ENCODE measurements around the gene MNX1.

DNA sequence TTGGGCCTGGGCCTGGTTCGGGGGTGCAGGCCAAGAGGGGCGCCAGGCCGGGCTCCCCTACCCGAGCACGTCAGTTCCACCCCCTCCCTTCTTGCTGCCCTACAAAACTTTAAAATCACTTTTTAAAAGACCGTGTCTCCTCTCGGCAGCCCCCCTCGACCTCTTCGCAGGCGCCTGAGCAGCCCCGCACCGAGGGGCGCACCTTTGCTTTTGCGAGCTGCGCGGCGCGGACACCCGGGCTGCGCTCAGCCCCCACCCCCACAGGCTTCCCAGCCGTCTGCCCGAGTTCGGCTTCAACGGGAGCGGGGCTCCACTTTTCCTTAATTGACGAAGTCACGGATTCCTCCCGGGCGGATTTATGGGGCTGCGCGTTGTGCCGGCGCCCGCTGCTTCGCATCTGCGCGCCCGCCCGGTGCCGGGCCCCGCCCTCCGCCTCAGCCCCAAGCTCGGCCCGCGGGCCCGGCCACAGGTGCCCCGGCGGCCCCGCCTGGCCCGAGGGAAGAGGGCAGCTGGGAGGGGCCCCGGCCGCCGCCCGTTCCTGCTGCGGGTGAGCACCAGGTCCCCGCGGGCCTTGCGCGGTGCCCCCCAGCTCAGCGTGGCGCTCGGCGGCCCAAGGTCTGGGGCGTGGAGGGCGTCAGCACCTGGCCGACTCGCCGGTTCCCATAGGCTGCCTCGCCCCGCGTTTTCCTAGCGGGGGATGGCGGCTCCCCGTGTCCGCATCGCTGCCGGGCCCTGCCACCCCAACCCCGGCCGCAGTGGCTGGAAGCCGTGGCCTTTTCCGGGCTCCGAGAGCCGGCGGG is 10.8 kb upstream of the MNX1 start:
- TF ChIP-seq, protein P1, sequence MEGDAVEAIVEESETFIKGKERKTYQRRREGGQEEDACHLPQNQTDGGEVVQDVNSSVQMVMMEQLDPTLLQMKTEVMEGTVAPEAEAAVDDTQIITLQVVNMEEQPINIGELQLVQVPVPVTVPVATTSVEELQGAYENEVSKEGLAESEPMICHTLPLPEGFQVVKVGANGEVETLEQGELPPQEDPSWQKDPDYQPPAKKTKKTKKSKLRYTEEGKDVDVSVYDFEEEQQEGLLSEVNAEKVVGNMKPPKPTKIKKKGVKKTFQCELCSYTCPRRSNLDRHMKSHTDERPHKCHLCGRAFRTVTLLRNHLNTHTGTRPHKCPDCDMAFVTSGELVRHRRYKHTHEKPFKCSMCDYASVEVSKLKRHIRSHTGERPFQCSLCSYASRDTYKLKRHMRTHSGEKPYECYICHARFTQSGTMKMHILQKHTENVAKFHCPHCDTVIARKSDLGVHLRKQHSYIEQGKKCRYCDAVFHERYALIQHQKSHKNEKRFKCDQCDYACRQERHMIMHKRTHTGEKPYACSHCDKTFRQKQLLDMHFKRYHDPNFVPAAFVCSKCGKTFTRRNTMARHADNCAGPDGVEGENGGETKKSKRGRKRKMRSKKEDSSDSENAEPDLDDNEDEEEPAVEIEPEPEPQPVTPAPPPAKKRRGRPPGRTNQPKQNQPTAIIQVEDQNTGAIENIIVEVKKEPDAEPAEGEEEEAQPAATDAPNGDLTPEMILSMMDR (conservative IDR thresholded peaks at IDR 0.05): no peak
- TF ChIP-seq ZFX (IDR thresholded peaks at IDR 0.05): no peak
